NCI-H446 (cell line): ENCODE measurements around the gene SH3BGR.

Source experiments
- DNase-seq, 2 experiments: peaks; one replicate each; lab custom pipeline; 2025; lab: John Stamatoyannopoulos, UW

SH3BGR gene

GRCh38 chr21:39456665-39457064 lies 4.9 kb downstream of the SH3BGR start:
- DNase-seq = no peak

- no peak for DNase-seq
These were observed 9.6 kb downstream of the SH3BGR start for GRCh38 chr21:39461419-39461818.

GRCh38 chr21:39463308-39463707 lies 11.5 kb downstream of the SH3BGR start:
- DNase-seq = no peak

- no peak for DNase-seq
These were observed 14.8 kb downstream of the SH3BGR start for GRCh38 chr21:39466584-39466983.

GRCh38 chr21:39467746-39468145 lies 16.0 kb downstream of the SH3BGR start:
- no peak for DNase-seq

GRCh38 chr21:39468559-39468958 lies 16.8 kb downstream of the SH3BGR start:
- DNase-seq = no peak

GRCh38 chr21:39471598-39471997 lies 19.8 kb downstream of the SH3BGR start:
- DNase-seq = no peak

GRCh38 chr21:39472786-39473185 lies 21.0 kb downstream of the SH3BGR start:
- no peak for DNase-seq

GRCh38 chr21:39474611-39475010 lies 22.8 kb downstream of the SH3BGR start:
- DNase-seq = no peak

GRCh38 chr21:39479164-39479813 lies 27.5 kb downstream of the SH3BGR start:
- DNase-seq = no peak

GRCh38 chr21:39479814-39480182 lies 28.0 kb downstream of the SH3BGR start:
- no peak for DNase-seq

- no peak for DNase-seq
These were observed 28.5 kb downstream of the SH3BGR start for GRCh38 chr21:39480271-39480670.

GRCh38 chr21:39481886-39482285 lies 30.1 kb downstream of the SH3BGR start:
- no peak for DNase-seq

- DNase-seq = no peak
These were observed 32.1 kb downstream of the SH3BGR start for GRCh38 chr21:39483917-39484316.

- DNase-seq = no peak
These were observed 33.0 kb downstream of the SH3BGR start for GRCh38 chr21:39484711-39485276.

- DNase-seq = no peak
These were observed 37.7 kb downstream of the SH3BGR start for GRCh38 chr21:39489380-39489924.

- DNase-seq = no peak
These were observed 47.4 kb downstream of the SH3BGR start for GRCh38 chr21:39499156-39499555.

- no peak for DNase-seq
These were observed 50.9 kb downstream of the SH3BGR start for GRCh38 chr21:39502631-39503030.

- DNase-seq = no peak
These were observed 51.5 kb downstream of the SH3BGR start for GRCh38 chr21:39503123-39503762.

- no peak for DNase-seq
These were observed 52.5 kb downstream of the SH3BGR start for GRCh38 chr21:39504230-39504629.

GRCh38 chr21:39510240-39510639 lies 58.5 kb downstream of the SH3BGR start:
- no peak for DNase-seq

GRCh38 chr21:39511102-39511501 lies 59.3 kb downstream of the SH3BGR start:
- no peak for DNase-seq

GRCh38 chr21:39513735-39514134 lies 62.0 kb downstream of the SH3BGR start:
- no peak for DNase-seq
